K562 treated with DMSO at 1 percent for 48 hours (cell line): ENCODE data around the gene ARAF. TPM values are rescaled to one million over a fixed set of nuclear protein-coding genes. Genes with fewer than 3 reads are reported as not detected.

ENCODE experiments used
- total RNA-seq: library from RNA; unstranded; fragments of 300-600 nt; gene quantifications from 2 replicates; pipeline ENCODE4 v1.2.3, GENCODE V29; 2022; ENCODE audit warnings: low replicate concordance; ENCODE audit errors: extremely low read depth

The ARAF gene
- not detected in 2 replicates for total RNA-seq

GRCh38 chrX:47560934-47561658, at the start of gene ARAF:
Gene ARAF (plus strand): TSS chrX:47561205. CDS start chrX:47562968, 1,763 bp downstream.

GRCh38 chrX:47581731-47582647, 21.0 kb downstream of the ARAF start, which contains the start of gene TIMP1:
Gene TIMP1 (plus strand): TSS chrX:47582436. CDS start chrX:47583416, 980 bp downstream.

GRCh38 chrX:47619486-47620302, 58.7 kb downstream of the ARAF start, which contains the start of gene SYN1:
Gene SYN1 (minus strand): TSS chrX:47619857. CDS start chrX:47619728, 129 bp downstream.

Other genes with a start within 250 kb of the ARAF start
- gene ZNF157, start 190.6 kb upstream of the ARAF start, total RNA-seq, result not detected in 2 replicates
- gene ZNF41, start 78.0 kb upstream of the ARAF start, total RNA-seq, result not detected in 2 replicates
- gene TIMP1, start 21.2 kb downstream of the ARAF start, total RNA-seq, result not detected in 2 replicates
- not detected in 2 replicates for gene SYN1, start 58.7 kb downstream of the ARAF start, total RNA-seq
- gene CFP, start 68.7 kb downstream of the ARAF start, total RNA-seq, result not detected in 2 replicates
- gene ELK1, start 89.4 kb downstream of the ARAF start, total RNA-seq, result not detected in 2 replicates
- gene UXT, start 98.0 kb downstream of the ARAF start, total RNA-seq, result 1,465 TPM in 1 of 2 replicates, not detected in the other